ENCODE data around the gene CYTH1.

GRCh38 chr17:78767806-78768205, 14.3 kb downstream of the CYTH1 start:
- TF ChIP-seq CTCF (conservative IDR thresholded peaks at IDR 0.05 in 1 of 2, IDR thresholded peaks at IDR 0.05 in 1 of 2; ENCODE audit: extremely low read depth in 1 of 2, insufficient read depth in 1 of 2, low read depth in 1 of 2, low read length in 2 of 2) = no peak
- no peak for TF ChIP-seq EZH2 (IDR thresholded peaks at IDR 0.05; ENCODE audit: borderline replicate concordance, low read length)
